Activated T-helper 1 cell treated with anti-CD3 and anti-CD28 coated beads, Interleukin-2, amount 50 U/mL, for 16 hours (primary cell): Measurements from ENCODE around the gene PRCP.

ENCODE experiments used
- DNase-seq, 2 donors: peaks; one replicate each; pipeline ENCODE4 v3.0.0-alpha.2; 2020; ENCODE audit warnings: low read depth in 1 of 2, low spot score in 1 of 2

PRCP gene

GRCh38 chr11:82787981-82788380 is 112.2 kb downstream of the PRCP start:
- no peak for DNase-seq

- no peak for DNase-seq
Measured at GRCh38 chr11:82786836-82787235, 113.4 kb downstream of the PRCP start.

DNA sequence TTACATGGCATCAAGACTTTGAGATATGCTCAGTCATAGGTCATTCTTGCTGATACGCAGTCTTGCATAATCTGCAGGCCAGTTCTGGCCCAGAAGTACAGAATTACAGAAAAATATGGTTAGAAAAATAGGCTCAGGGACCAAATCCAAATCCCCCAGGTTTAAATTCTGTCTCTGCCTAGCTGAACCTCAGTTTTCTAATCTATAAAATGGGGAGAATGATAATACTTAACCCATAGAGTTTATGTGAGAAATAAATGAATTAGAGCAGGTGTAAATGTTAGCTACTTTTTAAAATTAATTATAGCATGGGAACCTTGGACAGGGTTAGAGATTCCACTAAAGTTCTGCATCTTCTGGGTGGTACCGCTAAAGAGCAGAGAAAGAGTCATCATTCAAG is 114.2 kb downstream of the PRCP start:
- DNase-seq = no peak

DNA sequence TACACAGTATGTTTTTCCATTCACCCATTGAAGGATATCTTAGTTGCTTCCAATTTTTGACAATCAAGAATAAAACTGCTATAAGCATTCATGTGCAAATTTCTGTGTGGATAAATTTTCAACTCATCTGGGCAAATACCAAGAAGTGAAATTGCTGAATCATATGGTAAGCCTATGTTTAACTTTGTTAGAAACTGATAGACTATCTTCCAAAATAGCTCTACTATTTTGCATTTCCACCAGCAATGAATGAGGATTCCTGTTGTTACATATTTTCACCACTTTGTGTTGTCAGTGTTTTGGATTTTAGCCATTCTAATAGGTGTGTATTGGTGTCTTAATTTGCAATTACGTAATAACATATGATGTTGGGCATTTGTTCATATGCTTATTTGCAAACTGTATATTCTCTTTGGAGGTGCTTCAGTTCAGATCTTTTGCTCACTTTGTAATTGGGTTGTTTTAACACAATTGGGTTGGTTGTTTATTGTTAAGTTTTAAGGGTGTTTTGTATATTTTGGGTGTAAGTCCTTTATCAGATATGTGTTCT is 117.3 kb downstream of the PRCP start:
- no peak for DNase-seq

DNA sequence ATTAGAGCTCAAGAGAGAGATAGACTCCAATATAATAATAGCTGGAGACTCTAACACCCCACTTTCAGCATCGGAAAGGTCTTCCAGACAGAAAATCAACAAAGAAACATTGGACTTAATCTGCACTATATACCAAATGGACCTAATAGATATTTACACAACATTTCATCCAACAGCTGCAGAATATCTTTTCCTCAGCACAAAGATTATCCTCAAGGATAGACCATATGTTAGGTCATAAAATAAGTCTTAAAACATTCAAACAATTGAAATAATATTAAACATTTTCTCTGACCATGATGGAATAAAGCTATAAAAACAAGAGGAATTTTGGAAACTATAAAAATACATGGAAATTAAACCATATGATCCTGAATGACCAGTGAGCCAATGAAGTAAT is 121.5 kb downstream of the PRCP start:
- DNase-seq = no peak

- no peak for DNase-seq
Measured at GRCh38 chr11:82776377-82776776, 123.9 kb downstream of the PRCP start.

DNA sequence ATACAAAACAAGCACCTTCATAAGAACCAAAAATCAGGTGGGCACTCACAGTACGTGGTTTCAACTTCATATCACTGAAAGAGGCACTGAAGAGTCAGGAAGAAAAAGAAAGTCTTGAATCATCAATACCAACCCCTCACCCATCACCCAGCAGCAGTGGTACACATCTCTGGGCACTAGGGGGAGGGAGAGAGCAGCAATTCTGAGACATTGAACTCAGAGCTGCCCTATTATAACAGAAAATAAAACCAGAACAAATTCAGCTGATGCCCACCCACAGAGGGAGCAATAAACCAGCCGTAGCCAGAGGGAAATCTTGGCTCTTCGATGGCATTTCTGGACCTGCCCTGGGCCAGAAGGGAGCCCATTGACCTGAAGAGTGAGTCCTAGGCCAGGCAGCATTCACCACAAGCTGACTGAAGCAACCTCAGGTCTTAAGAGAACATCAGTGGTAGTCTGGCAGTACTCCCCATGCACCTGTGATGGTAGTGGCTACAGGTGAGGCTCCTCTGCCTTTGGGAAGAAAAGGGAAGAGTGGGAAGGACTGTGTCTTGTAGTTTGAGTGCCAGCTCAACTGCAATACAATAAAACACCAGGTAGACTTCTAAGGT is 124.4 kb downstream of the PRCP start:
- DNase-seq = no peak

DNA sequence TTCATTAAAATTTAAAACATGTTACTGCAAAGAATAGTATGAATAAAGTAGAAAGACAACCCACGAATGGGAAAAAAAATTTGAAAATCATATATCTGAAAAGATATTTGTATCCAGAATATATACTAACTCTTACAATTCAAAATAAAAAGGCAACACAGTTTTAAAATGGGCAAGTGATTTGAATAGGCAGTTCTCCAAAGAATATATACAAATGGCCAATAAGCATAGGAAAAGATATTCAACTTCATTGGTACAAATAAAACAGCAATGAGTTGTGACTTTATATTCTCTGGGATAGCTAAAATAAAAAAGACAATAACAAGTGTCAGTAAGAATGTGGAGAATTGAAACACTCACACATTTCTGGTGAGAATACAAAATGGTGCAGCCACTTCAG is 125.0 kb downstream of the PRCP start:
- no peak for DNase-seq
